C1 segment of cervical spinal cord (tissue), 14 donors: ENCODE results near the gene IGSF23.

Source experiments
- DNase-seq, 14 donors: peaks; one replicate each; lab custom pipeline; 2025; lab: John Stamatoyannopoulos, UW

Gene IGSF23

GRCh38 chr19:44641501-44642265 lies 28.3 kb downstream of the IGSF23 start:
- DNase-seq = no peak

GRCh38 chr19:44642377-44642776 lies 29.0 kb downstream of the IGSF23 start:
- DNase-seq = no peak

GRCh38 chr19:44643605-44644401 lies 30.4 kb downstream of the IGSF23 start, which contains the start of gene PVR:
Gene PVR, plus strand, starts transcription at chr19:44643910. Its CDS starts 187 bp downstream, at chr19:44644097.
- peak in 13 of 14 donors; percentile 17 to 68 (median 43) for DNase-seq

GRCh38 chr19:44644402-44645016 lies 31.1 kb downstream of the IGSF23 start:
- peak in 2 of 14 donors; percentile 49 to 66 for DNase-seq

GRCh38 chr19:44645407-44646048 lies 32.2 kb downstream of the IGSF23 start:
- DNase-seq = no peak

- no peak for DNase-seq
Observed at GRCh38 chr19:44646049-44646416, 32.7 kb downstream of the IGSF23 start.

DNA sequence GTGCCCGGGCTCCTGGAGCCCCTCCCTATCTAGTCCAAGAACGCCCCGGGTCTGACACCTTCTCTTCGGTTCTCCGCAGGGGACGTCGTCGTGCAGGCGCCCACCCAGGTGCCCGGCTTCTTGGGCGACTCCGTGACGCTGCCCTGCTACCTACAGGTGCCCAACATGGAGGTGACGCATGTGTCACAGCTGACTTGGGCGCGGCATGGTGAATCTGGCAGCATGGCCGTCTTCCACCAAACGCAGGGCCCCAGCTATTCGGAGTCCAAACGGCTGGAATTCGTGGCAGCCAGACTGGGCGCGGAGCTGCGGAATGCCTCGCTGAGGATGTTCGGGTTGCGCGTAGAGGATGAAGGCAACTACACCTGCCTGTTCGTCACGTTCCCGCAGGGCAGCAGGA lies 33.8 kb downstream of the IGSF23 start:
- no peak for DNase-seq

DNA sequence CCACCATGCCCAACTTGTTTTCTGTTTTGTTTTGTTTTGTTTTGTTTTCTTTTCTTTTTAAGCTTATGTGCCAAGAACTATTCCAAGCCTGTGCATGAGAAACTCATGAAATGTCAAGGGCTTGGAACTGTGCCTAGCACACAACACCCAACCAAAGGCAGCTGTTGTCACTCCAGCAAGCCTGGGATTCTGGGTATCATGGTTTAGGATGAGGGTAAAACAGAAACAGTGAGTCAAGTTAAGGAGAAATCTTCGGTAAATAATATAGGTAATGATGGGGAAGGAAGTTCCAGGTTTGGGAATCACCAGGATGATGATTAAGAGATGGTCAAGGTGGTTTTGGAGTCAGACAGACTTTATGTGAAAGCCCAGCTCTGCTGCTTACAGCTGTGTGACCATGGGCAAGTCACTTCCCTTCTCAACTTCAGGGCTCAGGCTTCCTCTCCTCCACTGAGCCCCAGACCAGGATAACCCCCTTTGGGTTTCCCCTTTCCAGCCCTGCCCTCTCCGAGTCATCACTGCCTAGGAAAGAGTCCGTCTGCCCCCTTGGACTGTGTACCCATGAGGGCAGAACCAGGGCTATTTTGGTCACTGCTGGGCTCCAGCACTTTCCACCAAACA lies 35.4 kb downstream of the IGSF23 start:
- no peak for DNase-seq

DNA sequence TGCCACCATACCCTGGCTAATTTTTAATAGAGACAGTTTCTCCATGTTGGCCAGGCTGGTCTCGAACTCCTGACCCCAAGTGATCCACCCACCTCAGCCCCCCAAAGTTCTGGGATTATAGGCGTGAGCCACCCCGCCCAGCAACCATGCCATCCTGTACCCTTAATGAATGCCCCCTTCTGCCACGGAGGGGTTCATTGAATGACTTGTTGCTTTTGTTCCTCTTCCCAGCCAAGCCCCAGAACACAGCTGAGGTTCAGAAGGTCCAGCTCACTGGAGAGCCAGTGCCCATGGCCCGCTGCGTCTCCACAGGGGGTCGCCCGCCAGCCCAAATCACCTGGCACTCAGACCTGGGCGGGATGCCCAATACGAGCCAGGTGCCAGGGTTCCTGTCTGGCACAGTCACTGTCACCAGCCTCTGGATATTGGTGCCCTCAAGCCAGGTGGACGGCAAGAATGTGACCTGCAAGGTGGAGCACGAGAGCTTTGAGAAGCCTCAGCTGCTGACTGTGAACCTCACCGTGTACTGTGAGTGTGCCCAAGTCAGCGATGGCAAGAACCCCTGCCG lies 36.3 kb downstream of the IGSF23 start:
- no peak for DNase-seq

DNA sequence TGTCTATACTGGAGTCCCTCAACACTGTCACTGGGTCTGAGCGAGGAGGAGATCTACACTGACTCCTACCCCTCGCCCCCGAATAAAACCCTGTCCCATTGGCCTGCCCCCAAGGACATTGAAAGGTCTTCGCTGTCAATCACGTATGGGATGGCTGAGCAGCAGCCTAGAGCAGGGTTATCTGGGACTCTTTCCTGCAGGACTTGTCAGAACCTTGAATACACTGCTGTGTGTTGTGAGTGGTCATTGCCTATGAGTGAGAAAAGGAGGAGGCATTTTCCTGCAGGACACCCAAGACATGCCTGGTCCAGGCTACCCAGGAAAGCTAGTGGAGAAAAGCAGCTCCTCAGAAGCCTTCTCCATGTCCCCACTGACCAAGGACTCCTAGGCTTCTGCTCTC lies 40.0 kb downstream of the IGSF23 start:
- DNase-seq = no peak

DNA sequence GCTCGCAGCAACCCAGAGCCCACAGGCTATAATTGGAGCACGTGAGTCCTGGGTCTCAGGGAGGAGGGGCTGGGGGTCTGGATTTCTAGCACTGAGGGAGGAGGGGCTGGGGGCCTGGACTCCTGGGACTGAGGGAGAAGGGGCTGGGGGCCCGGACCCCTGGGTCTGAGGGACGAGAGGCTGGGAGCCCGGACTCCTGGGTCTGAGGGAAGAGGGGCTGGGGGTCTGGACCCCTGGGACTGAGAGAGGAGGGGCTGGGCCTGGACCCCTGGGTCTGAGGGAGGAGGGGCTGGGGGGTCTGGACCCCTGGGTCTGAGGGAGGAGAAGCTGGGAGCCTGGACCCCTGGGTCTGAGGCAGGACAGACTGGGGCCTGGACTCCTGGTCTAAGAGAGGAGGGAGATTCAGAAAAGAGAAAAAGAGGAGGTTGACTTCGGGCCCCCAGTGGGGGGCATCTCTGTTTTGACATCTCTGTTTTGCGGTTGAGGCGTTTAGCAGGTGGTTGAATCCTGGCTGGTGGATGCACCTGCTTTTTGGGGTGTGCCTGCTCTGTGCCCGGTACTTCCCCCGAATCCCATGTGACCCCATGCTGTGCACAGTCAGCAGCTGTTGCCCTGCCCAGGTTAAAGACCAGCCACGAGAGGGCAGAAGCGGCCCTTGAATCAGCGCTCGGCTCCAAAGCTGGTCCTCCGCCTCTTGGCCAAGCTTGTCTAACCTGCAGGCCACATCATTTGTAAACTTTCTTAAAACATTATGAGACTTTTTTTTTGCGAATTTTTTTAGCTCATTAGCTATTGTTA lies 40.8 kb downstream of the IGSF23 start:
- DNase-seq = peak in 7 of 14 donors; percentile 7 to 34 (median 17)

DNA sequence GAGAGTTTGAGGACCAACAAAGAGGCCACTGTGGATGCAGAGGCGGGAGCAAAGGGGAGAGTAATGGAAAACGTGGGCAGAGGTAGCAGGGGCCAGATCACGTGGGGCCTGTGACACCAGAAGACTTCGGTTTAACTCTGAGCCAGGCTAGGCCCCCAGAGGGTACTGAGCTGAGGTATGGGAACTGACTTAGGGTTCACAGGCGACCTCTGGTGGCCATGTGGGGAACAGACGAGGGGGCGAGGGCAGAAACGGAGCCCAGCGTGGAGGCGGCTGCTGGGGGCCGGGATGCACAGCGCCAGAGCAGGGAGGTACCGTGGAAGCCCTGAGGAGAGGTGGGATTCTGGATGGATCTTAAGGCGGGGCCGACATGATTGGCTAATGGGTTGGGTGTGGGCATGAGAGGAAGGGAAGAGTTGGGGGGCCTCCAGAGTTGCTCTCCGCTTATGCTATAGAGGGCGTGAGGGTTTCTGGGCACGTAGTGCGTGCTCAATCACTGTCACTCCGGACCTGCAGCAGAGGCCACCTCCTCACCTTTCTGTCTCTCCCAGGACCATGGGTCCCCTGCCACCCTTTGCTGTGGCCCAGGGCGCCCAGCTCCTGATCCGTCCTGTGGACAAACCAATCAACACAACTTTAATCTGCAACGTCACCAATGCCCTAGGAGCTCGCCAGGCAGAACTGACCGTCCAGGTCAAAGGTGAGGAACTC lies 44.0 kb downstream of the IGSF23 start:
- DNase-seq = peak in 2 of 14 donors; percentile 9 to 25

- no peak for DNase-seq
Observed at GRCh38 chr19:44658069-44658733, 44.8 kb downstream of the IGSF23 start.

- DNase-seq = no peak
Observed at GRCh38 chr19:44660081-44660480, 46.7 kb downstream of the IGSF23 start.

GRCh38 chr19:44661205-44661604 lies 47.8 kb downstream of the IGSF23 start:
- DNase-seq = no peak

- DNase-seq = no peak
Observed at GRCh38 chr19:44661904-44662303, 48.5 kb downstream of the IGSF23 start.

DNA sequence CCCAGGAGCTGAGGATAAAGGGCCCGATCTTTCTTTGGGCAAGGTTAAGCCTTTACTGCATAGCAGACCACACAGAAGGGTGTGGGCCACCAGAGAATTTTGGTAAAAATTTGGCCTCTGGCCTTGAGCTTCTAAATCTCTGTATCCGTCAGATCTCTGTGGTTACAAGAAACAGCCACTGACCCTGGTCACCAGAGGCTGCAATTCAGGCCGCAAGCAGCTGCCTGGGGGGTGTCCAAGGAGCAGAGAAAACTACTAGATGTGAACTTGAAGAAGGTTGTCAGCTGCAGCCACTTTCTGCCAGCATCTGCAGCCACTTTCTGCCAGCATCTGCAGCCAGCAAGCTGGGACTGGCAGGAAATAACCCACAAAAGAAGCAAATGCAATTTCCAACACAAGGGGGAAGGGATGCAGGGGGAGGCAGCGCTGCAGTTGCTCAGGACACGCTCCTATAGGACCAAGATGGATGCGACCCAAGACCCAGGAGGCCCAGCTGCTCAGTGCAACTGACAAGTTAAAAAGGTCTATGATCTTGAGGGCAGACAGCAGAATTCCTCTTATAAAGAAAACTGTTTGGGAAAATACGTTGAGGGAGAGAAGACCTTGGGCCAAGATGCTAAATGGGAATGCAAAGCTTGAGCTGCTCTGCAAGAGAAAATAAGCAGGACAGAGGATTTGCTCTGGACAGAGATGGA lies 49.5 kb downstream of the IGSF23 start:
- DNase-seq = no peak

- no peak for DNase-seq
Observed at GRCh38 chr19:44663996-44664395, 50.6 kb downstream of the IGSF23 start.
